ENCODE measurements around the gene LSM2.

GRCh38 chr6:31776989-31777666 is 29.6 kb downstream of the LSM2 start, which contains the start of gene VWA7:
- TF ChIP-seq CTCF (IDR thresholded peaks at IDR 0.05; ENCODE audit: borderline replicate concordance, extremely low read depth, low read length, poor library complexity, severe bottlenecking) (no peak), EZH2 (IDR thresholded peaks at IDR 0.05; ENCODE audit: borderline replicate concordance, low read depth, low read length, severe bottlenecking) (no peak)

Data from DND-41 (cell line).